Testis (tissue), 3 donors: ENCODE measurements around the gene DEPDC5. TPM values are rescaled to one million over a fixed set of nuclear protein-coding genes. Genes with fewer than 3 reads are reported as not detected.

Experiments used
- DNase-seq: peaks from one replicate; pipeline ENCODE4 v3.0.0-alpha.2; 2019
- H3K27ac ChIP-seq, 2 donors: fragments of 200-600 bp; sonication (generic); one replicate each; pipeline ENCODE4 v1.5.1; 2019
- H3K27me3 ChIP-seq: fragments of 200-600 bp; sonication (generic); one replicate; pipeline ENCODE4 v1.5.1; 2019
- H3K36me3 ChIP-seq: fragments of 200-600 bp; sonication (generic); one replicate; pipeline ENCODE4 v1.5.1; 2017; ENCODE audit warnings: low read depth; ENCODE audit errors: missing control alignments
- H3K4me1 ChIP-seq: fragments of 200-600 bp; sonication (generic); one replicate; pipeline ENCODE4 v1.5.1; 2019
- H3K4me3 ChIP-seq, 2 donors: fragments of 200-600 bp; sonication (generic); one replicate each; pipeline ENCODE4 v1.5.1; 2017 to 2019
- H3K9me3 ChIP-seq: fragments of 200-600 bp; sonication (generic); one replicate; pipeline ENCODE4 v1.5.1; 2017
- CTCF ChIP-seq, 3 experiments: fragments of 450-650 bp in 2 of 3; fragments of 200-600 bp in 1 of 3; sonication (generic) in 1 of 3; IDR thresholded peaks; one replicate each; pipeline ENCODE4 v1.5.1; 2016 to 2019; ENCODE audit warnings: antibody characterized with exemption in 3 of 3, mild to moderate bottlenecking in 2 of 3, moderate library complexity in 1 of 3
- POLR2A ChIP-seq: fragments of 450-650 bp; IDR thresholded peaks from one replicate; pipeline ENCODE4 v1.6.1; 2017; ENCODE audit warnings: antibody characterized with exemption, mild to moderate bottlenecking, moderate library complexity
- WGBS, 2 donors: methylation state at CpG; one replicate each; pipeline ENCODE4 v1.1.5; 2018; 5-methylcytosine and 5-hydroxymethylcytosine counted together
- intact Hi-C: fragments of 100-400 bp; cut with DNase I; formaldehyde crosslinking; loops from one replicate; pipeline ENCODE4 v1.15.1; 2023; ENCODE audit warnings: low total_unique reads
- polyA plus RNA-seq: library from polyadenylated mRNA; stranded (reverse); fragments of 350-450 nt; fragmentation: Illumina TruSeq; extraction: RNeasy Lipid Tissue Mini Kit (QIAGEN cat#74804); gene quantifications from one replicate; pipeline ENCODE4 v1.2.3, GENCODE V29; 2014; ENCODE audit warnings: low read depth, low replicate concordance; ENCODE audit not compliant: insufficient read depth
- total RNA-seq, 2 donors: library from RNA; depleted of rRNA; stranded (reverse); fragments of >200 nt; gene quantifications; one replicate each; pipeline ENCODE4 v1.2.3, GENCODE V29; 2016

Gene DEPDC5
- total and polyA plus RNA-seq, 3 donors from 2014 or later, result 22.1 to 70.6 (median 57.8) TPM

- Histone ChIP-seq H3K9me3 (no peaks in the 10 kb centered on the region), H3K27ac (no peak overlapping the region), H3K4me3 (no peak overlapping the region), H3K36me3 (no peaks in the 10 kb centered on the region), H3K4me1 (no peaks in the 10 kb centered on the region), H3K27me3 (no peaks in the 10 kb centered on the region)
- DNase-seq, result no peak
- no peak for TF ChIP-seq CTCF (IDR thresholded peaks at IDR 0.05)
- TF ChIP-seq POLR2A, result no peak
- intact Hi-C loops, result no loop called here
- 69 to 84% methylated on average over 3 of the region's 3 CpGs for WGBS, 2 donors
These were observed 96.3 kb downstream of the DEPDC5 start for GRCh38 chr22:31850135-31850534.

GRCh38 chr22:31852691-31853421 lies 99.0 kb downstream of the DEPDC5 start:
- intact Hi-C loops, result no loop called here
- DNase-seq, result no peak
- WGBS, 2 donors, result 92 to 95% methylated on average over 9 of the region's 9 CpGs
- Histone ChIP-seq H3K4me1 (no peaks in the 10 kb centered on the region), H3K36me3 (no peaks in the 10 kb centered on the region), H3K4me3 (no peak overlapping the region), H3K9me3 (no peaks in the 10 kb centered on the region), H3K27ac (no peak overlapping the region), H3K27me3 (no peaks in the 10 kb centered on the region)
- TF ChIP-seq POLR2A, result no peak
- no peak for TF ChIP-seq CTCF (IDR thresholded peaks at IDR 0.05)

- Histone ChIP-seq H3K9me3 (no peaks in the 10 kb centered on the region), H3K27ac (no peak overlapping the region), H3K4me3 (no peak overlapping the region), H3K4me1 (no peaks in the 10 kb centered on the region), H3K36me3 (no peaks in the 10 kb centered on the region), H3K27me3 (no peaks in the 10 kb centered on the region)
- intact Hi-C loops, result no loop called here
- no peak for DNase-seq
- TF ChIP-seq POLR2A (no peak), CTCF (IDR thresholded peaks at IDR 0.05) (no peak)
- 84 to 95% methylated on average over 6 of the region's 6 CpGs for WGBS, 2 donors
These were observed 100.1 kb downstream of the DEPDC5 start for GRCh38 chr22:31853736-31854495.

GRCh38 chr22:31857247-31857646 lies 103.4 kb downstream of the DEPDC5 start:
- 66 to 73% methylated on average over 9 of the region's 9 CpGs for WGBS, 2 donors
- Histone ChIP-seq H3K4me1 (no peaks in the 10 kb centered on the region), H3K4me3 (no peak overlapping the region), H3K36me3 (no peaks in the 10 kb centered on the region), H3K9me3 (no peaks in the 10 kb centered on the region), H3K27me3 (no peaks in the 10 kb centered on the region), H3K27ac (no peak overlapping the region)
- no peak for TF ChIP-seq POLR2A
- no peak for TF ChIP-seq CTCF (IDR thresholded peaks at IDR 0.05)
- no peak for DNase-seq
- intact Hi-C loops, result no loop called here
